HG03039 (cell line): ENCODE data around the gene NR6A1.
"Not testable (repeated sequence)": the region's sequence is repeated elsewhere in the genome, so short reads cannot be mapped to it uniquely, and the experiment has no call there.

ENCODE experiments used
- ATAC-seq: cut with Tn5 transposase; IDR thresholded peaks from one replicate; pipeline ENCODE4 v1.9.1; 2021; ENCODE audit warnings: mild to moderate bottlenecking, moderate library complexity; ENCODE audit not compliant: unreplicated experiment

The NR6A1 gene

GRCh38 chr9:124761710-124762109, 9.4 kb downstream of the NR6A1 start:
- no peak for ATAC-seq

- ATAC-seq: no peak
Measured at GRCh38 chr9:124761196-124761595, 9.9 kb downstream of the NR6A1 start.

GRCh38 chr9:124760719-124761118, 10.4 kb downstream of the NR6A1 start:
- ATAC-seq: no peak

- ATAC-seq: no peak
Measured at GRCh38 chr9:124759327-124759726, 11.8 kb downstream of the NR6A1 start.

- no peak for ATAC-seq
Measured at GRCh38 chr9:124758691-124759090, 12.4 kb downstream of the NR6A1 start.

GRCh38 chr9:124758061-124758460, 13.1 kb downstream of the NR6A1 start:
- no peak for ATAC-seq

- no peak for ATAC-seq
Measured at GRCh38 chr9:124757616-124758015, 13.5 kb downstream of the NR6A1 start.

- no peak for ATAC-seq
Measured at GRCh38 chr9:124756011-124756410, 15.1 kb downstream of the NR6A1 start.

GRCh38 chr9:124755061-124755460, 16.1 kb downstream of the NR6A1 start:
- no peak for ATAC-seq

GRCh38 chr9:124754289-124754688, 16.8 kb downstream of the NR6A1 start:
- ATAC-seq: no peak

- no peak for ATAC-seq
Measured at GRCh38 chr9:124752967-124753366, 18.1 kb downstream of the NR6A1 start.

GRCh38 chr9:124749781-124750180, 21.3 kb downstream of the NR6A1 start:
- ATAC-seq: no peak

GRCh38 chr9:124749284-124749683, 21.8 kb downstream of the NR6A1 start:
- ATAC-seq: no peak

GRCh38 chr9:124747065-124747464, 24.0 kb downstream of the NR6A1 start:
- ATAC-seq: no peak

GRCh38 chr9:124743686-124744348, 27.3 kb downstream of the NR6A1 start:
- ATAC-seq: no peak

GRCh38 chr9:124742940-124743339, 28.2 kb downstream of the NR6A1 start:
- ATAC-seq: no peak

- no peak for ATAC-seq
Measured at GRCh38 chr9:124741662-124742061, 29.4 kb downstream of the NR6A1 start.

- ATAC-seq: no peak
Measured at GRCh38 chr9:124741149-124741548, 30.0 kb downstream of the NR6A1 start.

- ATAC-seq: no peak
Measured at GRCh38 chr9:124739360-124739759, 31.8 kb downstream of the NR6A1 start.

GRCh38 chr9:124738075-124738474, 33.0 kb downstream of the NR6A1 start:
- not testable (repeated sequence) for ATAC-seq

- no peak for ATAC-seq
Measured at GRCh38 chr9:124735121-124735520, 36.0 kb downstream of the NR6A1 start.

GRCh38 chr9:124734741-124735083, 36.4 kb downstream of the NR6A1 start:
- ATAC-seq: not testable (repeated sequence)
